Mesodermal cell (in vitro differentiated cells): ENCODE measurements around the gene FYCO1.

Experiments
- H3K27ac ChIP-seq: 2 replicates; pipeline ENCODE4 v1.7.0; 2013; ENCODE audit warnings: mild to moderate bottlenecking, low read depth, low read length, moderate library complexity; ENCODE audit not compliant: severe bottlenecking
- H3K36me3 ChIP-seq: 2 replicates; pipeline ENCODE4 v1.7.1; 2013; ENCODE audit warnings: mild to moderate bottlenecking, low read length, moderate library complexity; ENCODE audit not compliant: control insufficient read depth, insufficient read depth
- H3K4me1 ChIP-seq: one replicate; pipeline ENCODE4 v1.7.1; 2013; ENCODE audit warnings: mild to moderate bottlenecking, low read length; ENCODE audit not compliant: insufficient read depth, control insufficient read depth, poor library complexity, severe bottlenecking
- H3K4me3 ChIP-seq: 2 replicates; pipeline ENCODE4 v1.7.0; 2013; ENCODE audit warnings: low read length, control low read depth, mild to moderate bottlenecking; ENCODE audit not compliant: insufficient read depth, poor library complexity, severe bottlenecking; ENCODE audit errors: extremely low read depth
- H3K9me3 ChIP-seq: 2 replicates; pipeline ENCODE4 v1.7.1; 2013; ENCODE audit warnings: mild to moderate bottlenecking, low read length, moderate library complexity; ENCODE audit not compliant: control insufficient read depth
- WGBS, 2 experiments: methylation state at CpG; one replicate each; pipeline ENCODE4 v1.1.5; 2013; ENCODE audit warnings: missing lambda C conversion rate in 2 of 2; ENCODE audit not compliant: insufficient coverage in 2 of 2; 5-methylcytosine and 5-hydroxymethylcytosine counted together

FYCO1 gene

DNA sequence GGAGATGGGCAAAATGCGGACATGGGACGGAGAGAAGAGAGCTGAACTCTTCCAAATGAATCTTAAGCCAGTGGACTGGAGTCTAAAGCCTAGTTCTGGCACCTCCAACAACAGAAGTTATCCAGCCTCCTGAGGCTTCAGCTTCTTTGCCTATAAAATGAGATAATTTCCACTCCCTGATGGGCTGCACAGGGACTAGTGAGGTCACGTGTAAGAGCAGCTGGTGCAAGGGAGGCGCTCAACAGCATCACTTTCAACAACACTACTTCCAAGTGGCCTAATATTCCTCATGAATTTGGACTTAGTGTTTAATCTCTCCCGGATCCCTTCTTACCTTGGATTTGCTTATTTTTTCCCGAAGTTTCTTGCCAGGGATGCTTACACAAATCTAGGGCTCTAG, 43.7 kb downstream of the FYCO1 start:
- Histone ChIP-seq H3K4me1 (no peaks in the 10 kb centered on the region), H3K36me3 (peaks cover 74% of the 10 kb centered on the region), H3K4me3 (no peak overlapping the region), H3K9me3 (no peaks in the 10 kb centered on the region), H3K27ac (no peak overlapping the region)
- 98% methylated on average over 4 to 6 of the region's 6 CpGs for WGBS, 2 experiments

DNA sequence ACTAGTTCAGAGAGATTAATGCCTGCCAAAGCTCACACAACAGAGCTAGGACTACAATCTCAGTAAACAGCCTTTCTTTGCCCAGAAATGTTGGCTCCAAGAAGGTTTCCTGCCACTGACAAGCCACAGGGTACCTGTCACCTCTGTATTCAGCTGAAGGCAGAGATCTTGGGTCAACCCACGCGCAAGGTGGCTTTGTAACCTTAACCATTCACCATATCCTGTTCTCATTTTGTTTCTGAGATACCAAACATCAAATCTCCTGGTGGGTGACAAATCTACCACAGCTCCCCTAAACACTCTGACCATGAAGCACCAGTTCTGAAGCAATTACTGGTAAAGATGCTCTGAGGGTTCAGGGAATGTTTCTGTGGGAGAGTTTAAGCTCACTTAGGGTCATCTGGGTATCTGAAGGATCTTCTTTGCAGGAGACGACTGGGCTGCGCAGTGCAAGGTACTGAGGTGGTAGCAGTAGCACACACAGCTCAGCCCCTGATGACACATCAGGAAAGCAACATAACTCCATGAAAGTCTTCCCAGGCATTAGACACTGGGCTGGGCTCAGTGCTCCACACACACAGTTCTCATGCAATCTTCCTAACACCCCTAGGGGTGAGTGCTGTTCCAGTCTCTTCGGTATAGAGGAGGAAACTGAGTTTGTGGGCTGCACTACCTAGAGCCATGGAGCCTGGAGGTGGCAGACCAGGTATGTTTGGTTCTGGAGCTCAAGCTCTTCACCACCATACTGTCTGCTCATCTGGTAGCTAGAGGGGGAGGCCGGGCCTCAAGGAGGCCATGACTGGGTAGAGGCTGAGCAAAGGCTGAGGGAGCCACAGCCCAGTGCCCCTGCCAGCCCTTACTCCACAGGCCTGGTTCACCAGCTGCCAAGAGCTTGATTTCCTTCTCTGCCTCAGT, 44.7 kb downstream of the FYCO1 start:
- H3K27ac ChIP-seq, result no peak overlapping the region
- no peaks in the 10 kb centered on the region for H3K4me1 ChIP-seq
- no peaks in the 10 kb centered on the region for H3K9me3 ChIP-seq
- H3K4me3 ChIP-seq, result no peak overlapping the region
- 72 to 95% methylated on average over 2 to 4 of the region's 6 CpGs for WGBS, 2 experiments
- peaks cover 74% of the 10 kb centered on the region for H3K36me3 ChIP-seq

DNA sequence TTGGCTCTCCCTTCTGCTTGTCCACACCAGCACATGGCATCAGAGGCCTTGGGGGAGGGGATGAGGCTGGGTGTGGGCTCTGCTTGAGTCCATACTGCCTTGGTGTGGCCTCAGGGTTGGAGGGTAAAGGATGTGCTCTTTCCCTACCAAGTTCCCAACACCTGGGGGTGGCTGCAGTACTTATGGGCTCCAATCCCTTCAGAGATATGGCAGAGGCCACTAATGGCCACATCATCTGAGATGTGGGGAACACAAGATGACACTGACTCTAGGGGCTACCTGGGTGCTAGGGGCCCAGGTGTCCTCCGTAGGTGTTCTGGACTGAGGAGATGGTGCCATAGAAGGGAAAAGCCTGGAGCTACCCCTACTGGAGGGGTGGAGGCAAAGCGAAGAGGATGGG, 45.5 kb downstream of the FYCO1 start:
- WGBS, 2 experiments, result 95 to 100% methylated on average over 2 of the region's 2 CpGs
- no peaks in the 10 kb centered on the region for H3K9me3 ChIP-seq
- no peak overlapping the region for H3K27ac ChIP-seq
- no peaks in the 10 kb centered on the region for H3K4me1 ChIP-seq
- H3K36me3 ChIP-seq, result peaks cover 71% of the 10 kb centered on the region
- H3K4me3 ChIP-seq, result no peak overlapping the region

DNA sequence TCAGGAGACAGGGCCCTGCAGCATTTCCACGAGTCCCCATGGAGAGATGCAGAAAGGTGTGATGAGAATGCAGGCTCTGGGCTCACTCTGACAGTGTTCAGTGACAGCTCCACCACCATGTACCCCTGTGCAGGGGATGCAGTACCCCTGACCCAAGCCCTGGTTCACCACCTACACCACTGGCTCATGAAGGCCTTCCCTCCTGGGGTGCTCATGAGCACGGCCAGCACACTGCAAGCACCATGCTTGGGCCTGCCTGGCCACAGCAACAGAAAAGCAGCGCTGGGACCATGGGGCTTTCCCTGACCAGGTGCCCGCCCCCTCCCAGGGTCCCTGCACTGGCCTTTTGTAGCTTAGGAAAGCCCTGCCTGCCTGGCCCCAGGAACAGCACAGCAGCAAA, 46.2 kb downstream of the FYCO1 start:
- H3K27ac ChIP-seq, result no peak overlapping the region
- no peak overlapping the region for H3K4me3 ChIP-seq
- WGBS, 2 experiments, result 85 to 92% methylated on average over 2 to 4 of the region's 4 CpGs
- H3K4me1 ChIP-seq, result no peaks in the 10 kb centered on the region
- no peaks in the 10 kb centered on the region for H3K9me3 ChIP-seq
- H3K36me3 ChIP-seq, result peaks cover 64% of the 10 kb centered on the region

DNA sequence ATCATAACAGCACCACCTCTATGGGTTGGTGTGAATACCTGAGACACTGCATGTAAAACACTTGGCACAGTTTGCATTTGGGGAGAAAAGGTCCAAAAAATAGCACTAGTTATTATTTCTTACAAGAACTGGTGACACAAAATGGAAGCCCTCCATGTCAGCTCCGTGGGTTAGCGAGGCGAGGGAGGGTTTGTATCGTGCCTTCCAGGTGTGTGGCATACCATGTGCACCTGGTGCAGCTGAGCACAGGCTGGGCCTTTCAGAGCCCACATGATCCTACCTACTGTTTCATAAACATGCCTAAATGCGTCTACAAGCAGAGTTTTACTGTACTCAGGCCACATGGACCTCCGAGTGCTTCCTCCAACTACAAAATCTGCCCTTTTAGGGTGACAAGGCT, 46.7 kb downstream of the FYCO1 start:
- Histone ChIP-seq H3K9me3 (no peaks in the 10 kb centered on the region), H3K4me3 (no peak overlapping the region), H3K4me1 (no peaks in the 10 kb centered on the region), H3K36me3 (peaks cover 59% of the 10 kb centered on the region), H3K27ac (no peak overlapping the region)
- 97 to 98% methylated on average over 6 of the region's 6 CpGs for WGBS, 2 experiments

DNA sequence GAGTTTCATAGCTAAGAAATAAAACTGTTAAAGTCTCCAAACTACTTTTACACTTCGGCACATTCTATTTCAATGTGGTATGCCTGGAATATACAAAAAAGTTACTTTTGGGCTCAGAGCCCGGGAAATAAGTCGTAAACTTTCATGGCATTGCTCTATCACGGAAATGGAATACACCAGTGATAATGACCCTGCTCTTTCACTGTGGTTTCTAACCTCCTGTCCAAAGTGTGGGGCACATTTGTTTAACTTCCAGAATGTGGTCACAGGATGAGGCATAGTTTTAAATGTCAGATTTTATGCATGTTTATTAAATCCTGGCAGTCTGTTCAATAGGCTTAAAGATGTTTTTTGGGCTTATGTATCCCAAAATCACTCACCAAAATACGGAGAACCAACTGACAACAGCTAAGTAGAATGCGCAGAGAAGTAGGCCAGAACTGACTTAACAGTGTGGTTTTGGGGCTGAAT, 47.3 kb downstream of the FYCO1 start:
- H3K4me1 ChIP-seq, result no peaks in the 10 kb centered on the region
- H3K4me3 ChIP-seq, result no peak overlapping the region
- H3K36me3 ChIP-seq, result peaks cover 54% of the 10 kb centered on the region
- WGBS, 2 experiments, result 94 to 97% methylated on average over 5 to 6 of the region's 6 CpGs
- H3K27ac ChIP-seq, result no peak overlapping the region
- H3K9me3 ChIP-seq, result no peaks in the 10 kb centered on the region

DNA sequence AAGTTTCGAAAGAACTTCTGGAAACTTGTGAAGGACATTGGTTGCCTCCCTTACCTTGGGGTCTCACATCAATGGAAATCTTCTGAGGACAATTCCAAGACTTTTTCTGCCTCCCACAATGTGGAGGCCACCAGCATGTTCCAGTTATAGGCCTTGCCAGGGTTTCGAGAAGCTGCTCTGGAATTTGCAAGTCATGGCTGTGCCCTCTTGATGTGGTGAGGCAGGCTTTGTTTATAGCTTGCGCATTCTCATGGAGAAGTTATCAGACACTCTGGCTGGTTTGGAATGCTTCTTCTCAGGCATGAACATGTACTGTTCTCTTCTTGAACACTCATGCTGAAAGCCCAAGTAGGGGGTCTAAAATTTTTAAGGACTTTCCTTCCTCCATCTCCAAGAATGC, 48.3 kb downstream of the FYCO1 start:
- Histone ChIP-seq H3K4me3 (no peak overlapping the region), H3K4me1 (no peaks in the 10 kb centered on the region), H3K27ac (no peak overlapping the region), H3K36me3 (peaks cover 44% of the 10 kb centered on the region), H3K9me3 (no peaks in the 10 kb centered on the region)
- WGBS, 2 experiments, result 97 to 100% methylated on average over 2 to 3 of the region's 3 CpGs

DNA sequence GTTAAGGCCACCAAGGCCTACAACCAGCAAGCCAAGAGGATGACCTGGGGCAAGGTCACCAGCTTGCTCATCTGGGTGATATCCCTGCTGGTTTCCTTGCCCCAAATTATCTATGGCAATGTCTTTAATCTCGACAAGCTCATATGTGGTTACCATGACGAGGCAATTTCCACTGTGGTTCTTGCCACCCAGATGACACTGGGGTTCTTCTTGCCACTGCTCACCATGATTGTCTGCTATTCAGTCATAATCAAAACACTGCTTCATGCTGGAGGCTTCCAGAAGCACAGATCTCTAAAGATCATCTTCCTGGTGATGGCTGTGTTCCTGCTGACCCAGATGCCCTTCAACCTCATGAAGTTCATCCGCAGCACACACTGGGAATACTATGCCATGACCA, 48.7 kb downstream of the FYCO1 start:
- no peak overlapping the region for H3K27ac ChIP-seq
- H3K9me3 ChIP-seq, result no peaks in the 10 kb centered on the region
- H3K4me1 ChIP-seq, result no peaks in the 10 kb centered on the region
- peaks cover 40% of the 10 kb centered on the region for H3K36me3 ChIP-seq
- 94 to 100% methylated on average over 3 of the region's 3 CpGs for WGBS, 2 experiments
- no peak overlapping the region for H3K4me3 ChIP-seq

DNA sequence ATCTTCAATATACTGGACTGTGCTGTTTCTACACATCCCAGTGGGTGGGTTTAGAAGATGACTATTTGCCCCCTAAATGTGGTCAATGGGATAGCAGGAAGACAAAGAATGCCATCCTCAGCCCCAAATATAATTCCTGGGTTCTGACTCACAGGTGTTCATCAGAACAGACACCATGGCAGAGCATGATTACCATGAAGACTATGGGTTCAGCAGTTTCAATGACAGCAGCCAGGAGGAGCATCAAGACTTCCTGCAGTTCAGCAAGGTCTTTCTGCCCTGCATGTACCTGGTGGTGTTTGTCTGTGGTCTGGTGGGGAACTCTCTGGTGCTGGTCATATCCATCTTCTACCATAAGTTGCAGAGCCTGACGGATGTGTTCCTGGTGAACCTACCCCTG, 49.3 kb downstream of the FYCO1 start:
- no peak overlapping the region for H3K4me3 ChIP-seq
- H3K4me1 ChIP-seq, result no peaks in the 10 kb centered on the region
- no peak overlapping the region for H3K27ac ChIP-seq
- H3K36me3 ChIP-seq, result peaks cover 36% of the 10 kb centered on the region
- WGBS, 2 experiments, result 92 to 100% methylated on average over 1 of the region's 1 CpG
- H3K9me3 ChIP-seq, result no peaks in the 10 kb centered on the region

DNA sequence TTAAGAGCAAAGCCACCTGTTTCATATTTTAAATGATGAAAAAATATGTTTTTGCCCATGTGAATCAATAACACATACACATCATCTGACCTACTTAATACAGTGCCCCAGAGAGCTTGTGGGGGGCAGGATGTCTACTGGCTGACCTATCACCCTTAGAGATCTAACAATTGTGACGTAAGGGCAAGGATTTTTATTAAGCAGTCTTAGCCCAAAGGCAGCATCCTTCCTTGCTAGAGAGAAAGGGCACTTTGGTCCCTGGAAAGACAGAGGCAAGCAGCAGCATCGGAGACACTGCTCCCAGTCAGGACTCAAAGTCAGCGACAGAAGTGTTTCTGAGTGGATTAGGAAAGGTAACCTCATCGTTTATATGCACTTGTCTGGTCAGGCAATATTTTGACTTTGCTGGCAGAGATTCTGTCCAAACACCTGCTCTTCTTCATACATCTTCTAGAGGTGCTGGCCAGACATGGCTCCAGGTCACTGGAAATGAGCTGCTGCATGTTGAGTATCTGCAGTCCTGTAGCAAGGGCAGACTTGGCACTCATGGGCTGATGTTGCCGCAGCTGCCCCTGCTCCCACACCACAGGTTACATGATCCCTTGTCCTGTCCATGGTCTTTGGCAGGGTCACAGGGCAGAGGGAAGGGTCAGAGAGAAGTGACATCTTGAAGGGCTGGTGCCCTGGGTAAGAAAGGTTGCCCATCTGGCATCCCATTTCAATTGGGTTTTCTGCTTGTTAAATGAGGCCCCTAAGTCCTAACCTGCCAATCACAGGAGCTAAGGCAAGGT, 50.6 kb downstream of the FYCO1 start:
- 92 to 100% methylated on average over 4 to 5 of the region's 5 CpGs for WGBS, 2 experiments
- Histone ChIP-seq H3K4me1 (no peaks in the 10 kb centered on the region), H3K9me3 (no peaks in the 10 kb centered on the region), H3K36me3 (peaks cover 31% of the 10 kb centered on the region), H3K4me3 (no peak overlapping the region), H3K27ac (no peak overlapping the region)
